Stomach (tissue), 9 donors: ENCODE data around the gene RTTN. TPM values are rescaled to one million over a fixed set of nuclear protein-coding genes. Genes with fewer than 3 reads are reported as not detected.

Experiments
- DNase-seq, 2 donors: peaks; one replicate each; pipeline versions ENCODE4 v3.0.0 to v3.0.0-alpha.2; 2013 to 2019
- H3K27ac ChIP-seq, 5 donors: fragments of 200-600 bp in 4 of 5; sonication (generic) in 4 of 5; one replicate each; pipeline ENCODE4 v1.5.1; 2013 to 2019; ENCODE audit warnings: mild to moderate bottlenecking in 1 of 5, moderate library complexity in 1 of 5
- H3K27me3 ChIP-seq, 3 donors: fragments of 200-600 bp; sonication (generic); one replicate each; pipeline ENCODE4 v1.5.1; 2017 to 2019; ENCODE audit warnings: mixed run types in 1 of 3
- H3K36me3 ChIP-seq, 4 donors: fragments of 200-600 bp; sonication (generic); 1 replicate in 3 of 4; 2 replicates in 1 of 4; pipeline ENCODE4 v1.5.1; 2016 to 2019
- H3K4me1 ChIP-seq, 4 donors: fragments of 200-600 bp; sonication (generic); one replicate each; pipeline ENCODE4 v1.5.1; 2016 to 2019
- H3K4me3 ChIP-seq, 4 donors: fragments of 200-600 bp; sonication (generic) in 3 of 4; one replicate each; pipeline ENCODE4 v1.5.1; 2016 to 2019; ENCODE audit warnings: mild to moderate bottlenecking in 1 of 4
- H3K9me3 ChIP-seq, 4 donors: fragments of 200-600 bp; sonication (generic); one replicate each; pipeline ENCODE4 v1.5.1; 2016 to 2019
- EP300 ChIP-seq: sonication (generic); formaldehyde crosslinking; IDR thresholded peaks from one replicate; pipeline ENCODE4 v1.6.1; 2017; ENCODE audit warnings: antibody characterized with exemption
- POLR2A ChIP-seq, 4 donors: fragments of 450-650 bp; IDR thresholded peaks; one replicate each; pipeline ENCODE4 v1.6.1; 2016; ENCODE audit warnings: antibody characterized with exemption in 4 of 4, control low read depth in 2 of 4, mild to moderate bottlenecking in 1 of 4, moderate library complexity in 1 of 4
- POLR2AphosphoS5 ChIP-seq, 3 donors: sonication (generic); formaldehyde crosslinking; IDR thresholded peaks; one replicate each; pipeline ENCODE4 v1.6.1; 2016; ENCODE audit warnings: antibody characterized with exemption in 3 of 3
- WGBS, 5 donors: extraction: QIAGEN DNeasy Blood & Tissue Kit in 3 of 5; methylation state at CpG; one replicate each; pipeline versions ENCODE4 v1.1.5 to v1.1.7; 2013 to 2018; 5-methylcytosine and 5-hydroxymethylcytosine counted together
- intact Hi-C: fragments of 100-400 bp; cut with DNase I; formaldehyde crosslinking; loops from one replicate; pipeline ENCODE4 v1.15.1; 2023; ENCODE audit warnings: low total_unique reads
- polyA plus RNA-seq, 3 donors: library from polyadenylated mRNA; stranded (reverse); fragments of 200-250 nt; gene quantifications; one replicate each; pipeline ENCODE4 v1.2.3, GENCODE V29; 2013
- total RNA-seq, 5 donors: library from RNA; depleted of rRNA; stranded (reverse); fragments of >200 nt; gene quantifications; one replicate each; pipeline versions ENCODE4 v1.1.0 to v1.2.3, GENCODE V29; 2014 to 2016
- TF ChIP-seq, protein P1 (sequence below), 7 experiments: fragments of 450-650 bp in 4 of 7; fragments of 200-600 bp in 3 of 7; sonication (generic) in 3 of 7; IDR thresholded peaks; one replicate each; pipeline ENCODE4 v1.5.1; 2016 to 2019; ENCODE audit warnings: antibody characterized with exemption in 7 of 7, control low read depth in 2 of 7, mild to moderate bottlenecking in 1 of 7
- donor health status: healthy with polysubstance abuse.
- donor health status: Bipolar disorder and iron deficiency.
- donor health status: healthy.

The RTTN gene
- total and polyA plus RNA-seq, 8 donors, result 2.1 to 52.1 (median 10.2) TPM

GRCh38 chr18:70132999-70133398 is 72.5 kb downstream of the RTTN start:
- Histone ChIP-seq H3K4me3 (no peak overlapping the region), H3K27ac (no peak overlapping the region), H3K27me3 (no peaks in the 10 kb centered on the region), H3K9me3 (no peaks in the 10 kb centered on the region), H3K36me3 (peaks cover 0 to 36% (median 22%) of the 10 kb centered on the region in 4 donors), H3K4me1 (peaks cover 0 to 3% (median 0%) of the 10 kb centered on the region in 4 donors)
- DNase-seq, result peak in 1 of 2 donors; percentile 15
- WGBS, 5 donors, result 15 to 47% (median 41%) methylated on average over 2 of the region's 2 CpGs
- no peak for TF ChIP-seq EP300
- TF ChIP-seq POLR2AphosphoS5 (IDR thresholded peaks at IDR 0.05), result no peak
- TF ChIP-seq POLR2A (IDR thresholded peaks at IDR 0.05), result no peak
- TF ChIP-seq, protein P1, sequence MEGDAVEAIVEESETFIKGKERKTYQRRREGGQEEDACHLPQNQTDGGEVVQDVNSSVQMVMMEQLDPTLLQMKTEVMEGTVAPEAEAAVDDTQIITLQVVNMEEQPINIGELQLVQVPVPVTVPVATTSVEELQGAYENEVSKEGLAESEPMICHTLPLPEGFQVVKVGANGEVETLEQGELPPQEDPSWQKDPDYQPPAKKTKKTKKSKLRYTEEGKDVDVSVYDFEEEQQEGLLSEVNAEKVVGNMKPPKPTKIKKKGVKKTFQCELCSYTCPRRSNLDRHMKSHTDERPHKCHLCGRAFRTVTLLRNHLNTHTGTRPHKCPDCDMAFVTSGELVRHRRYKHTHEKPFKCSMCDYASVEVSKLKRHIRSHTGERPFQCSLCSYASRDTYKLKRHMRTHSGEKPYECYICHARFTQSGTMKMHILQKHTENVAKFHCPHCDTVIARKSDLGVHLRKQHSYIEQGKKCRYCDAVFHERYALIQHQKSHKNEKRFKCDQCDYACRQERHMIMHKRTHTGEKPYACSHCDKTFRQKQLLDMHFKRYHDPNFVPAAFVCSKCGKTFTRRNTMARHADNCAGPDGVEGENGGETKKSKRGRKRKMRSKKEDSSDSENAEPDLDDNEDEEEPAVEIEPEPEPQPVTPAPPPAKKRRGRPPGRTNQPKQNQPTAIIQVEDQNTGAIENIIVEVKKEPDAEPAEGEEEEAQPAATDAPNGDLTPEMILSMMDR (IDR thresholded peaks at IDR 0.05), result no peak
- intact Hi-C loops, result no loop called here

DNA sequence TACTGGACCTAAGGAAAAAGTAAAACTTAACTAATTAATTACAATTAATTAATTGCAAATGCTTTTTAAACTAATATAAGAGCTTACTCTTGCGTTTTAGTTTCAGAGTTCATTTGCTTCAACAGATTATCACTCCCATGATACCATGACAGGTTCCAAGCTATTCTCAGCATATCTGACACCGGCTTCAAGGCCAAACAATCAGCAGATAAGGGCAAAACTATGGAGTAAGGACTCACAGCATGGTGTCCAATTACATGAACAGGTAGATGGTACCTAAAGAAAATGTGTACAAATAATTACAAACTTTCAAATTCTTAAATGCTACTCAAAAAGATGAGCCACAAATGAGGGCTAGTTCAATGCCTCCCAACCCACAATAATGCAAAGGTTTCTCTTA is 77.2 kb downstream of the RTTN start:
- 30 to 58% (median 48%) methylated on average over 2 of the region's 2 CpGs for WGBS, 5 donors
- no peak for TF ChIP-seq EP300
- TF ChIP-seq, protein P1 (IDR thresholded peaks at IDR 0.05), result no peak
- no peak for TF ChIP-seq POLR2AphosphoS5 (IDR thresholded peaks at IDR 0.05)
- TF ChIP-seq POLR2A (IDR thresholded peaks at IDR 0.05), result no peak

GRCh38 chr18:70127359-70127758 is 78.1 kb downstream of the RTTN start:
- 59 to 82% (median 77%) methylated on average over 1 of the region's 1 CpG for WGBS, 5 donors
- H3K36me3 ChIP-seq, result peaks cover 3 to 44% (median 34%) of the 10 kb centered on the region in 4 donors
- no peak for DNase-seq

More for the DNA sequence above, 77.2 kb downstream of the RTTN start:
- no peaks in the 10 kb centered on the region for H3K9me3 ChIP-seq
- no peak overlapping the region for H3K4me3 ChIP-seq
- no peaks in the 10 kb centered on the region for H3K27me3 ChIP-seq
- no peak overlapping the region for H3K27ac ChIP-seq
- peaks cover 3 to 42% (median 32%) of the 10 kb centered on the region in 4 donors for H3K36me3 ChIP-seq
- intact Hi-C loops, result no loop called here
- peaks cover 0 to 3% (median 0%) of the 10 kb centered on the region in 4 donors for H3K4me1 ChIP-seq
- DNase-seq, result no peak

DNA sequence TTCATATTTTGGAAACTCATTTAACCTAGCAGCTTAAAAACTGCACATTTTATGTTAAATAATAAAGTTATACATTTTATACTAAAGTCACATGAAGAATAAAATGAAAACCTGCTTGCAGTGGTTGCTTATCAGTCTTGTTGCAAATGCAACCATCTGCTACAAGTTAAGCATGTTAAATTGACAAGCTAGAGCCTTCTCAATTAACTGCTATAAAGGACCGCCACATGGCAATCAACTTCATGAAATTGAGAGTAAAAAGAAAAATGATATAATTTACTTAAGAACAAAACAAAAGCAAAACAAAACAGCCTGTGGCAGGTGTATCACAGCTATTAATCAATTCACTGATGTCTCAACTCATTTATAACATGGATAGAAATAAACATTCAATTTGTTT is 78.7 kb downstream of the RTTN start:
- H3K4me3 ChIP-seq, result no peak overlapping the region
- H3K9me3 ChIP-seq, result no peaks in the 10 kb centered on the region
- H3K27me3 ChIP-seq, result no peaks in the 10 kb centered on the region
- H3K4me1 ChIP-seq, result no peaks in the 10 kb centered on the region
- no peak for TF ChIP-seq EP300
- no peak for TF ChIP-seq POLR2A (IDR thresholded peaks at IDR 0.05)
- TF ChIP-seq, protein P1 (IDR thresholded peaks at IDR 0.05), result no peak
- TF ChIP-seq POLR2AphosphoS5 (IDR thresholded peaks at IDR 0.05), result no peak
- intact Hi-C loops, result no loop called here
- WGBS, 5 donors, result 90 to 100% (median 100%) methylated on average over 1 of the region's 1 CpG
- DNase-seq, result no peak
- H3K36me3 ChIP-seq, result peaks cover 3 to 44% (median 34%) of the 10 kb centered on the region in 4 donors
- H3K27ac ChIP-seq, result no peak overlapping the region

More at GRCh38 chr18:70127359-70127758, 78.1 kb downstream of the RTTN start:
- Histone ChIP-seq H3K4me3 (no peak overlapping the region), H3K27ac (no peak overlapping the region), H3K9me3 (no peaks in the 10 kb centered on the region), H3K4me1 (no peaks in the 10 kb centered on the region), H3K27me3 (no peaks in the 10 kb centered on the region)
- TF ChIP-seq, protein P1 (IDR thresholded peaks at IDR 0.05), result no peak
- no peak for TF ChIP-seq POLR2A (IDR thresholded peaks at IDR 0.05)
- TF ChIP-seq EP300, result no peak
- TF ChIP-seq POLR2AphosphoS5 (IDR thresholded peaks at IDR 0.05), result no peak
- intact Hi-C loops, result no loop called here
